ENCODE measurements around the gene RECQL5.

Gene RECQL5

GRCh38 chr17:75685499-75685898, 18.5 kb upstream of the RECQL5 start:
- DNase-seq: peak; percentile 15

- peak; percentile 79 for DNase-seq
Observed at GRCh38 chr17:75684924-75685323, 18.0 kb upstream of the RECQL5 start.

GRCh38 chr17:75684249-75684648, 17.3 kb upstream of the RECQL5 start:
- DNase-seq: no peak

- peak; percentile 56 for DNase-seq
Observed at GRCh38 chr17:75683583-75683982, 16.6 kb upstream of the RECQL5 start.

GRCh38 chr17:75681289-75681688, 14.3 kb upstream of the RECQL5 start:
- peak; percentile 36 for DNase-seq

GRCh38 chr17:75680431-75680830, 13.5 kb upstream of the RECQL5 start:
- no peak for DNase-seq

- DNase-seq: no peak
Observed at GRCh38 chr17:75679706-75680211, 12.8 kb upstream of the RECQL5 start.

GRCh38 chr17:75676461-75676860, 9.5 kb upstream of the RECQL5 start:
- no peak for DNase-seq

- DNase-seq: no peak
Observed at GRCh38 chr17:75673487-75673886, 6.5 kb upstream of the RECQL5 start.

GRCh38 chr17:75672011-75672410, 5.1 kb upstream of the RECQL5 start:
- DNase-seq: no peak

- DNase-seq: no peak
Observed at GRCh38 chr17:75670868-75671267, 3.9 kb upstream of the RECQL5 start.

- no peak for DNase-seq
Observed at GRCh38 chr17:75668489-75668888, 1.5 kb upstream of the RECQL5 start.

- DNase-seq: no peak
Observed at GRCh38 chr17:75667825-75668224, 871 bp upstream of the RECQL5 start.

GRCh38 chr17:75665981-75666380, 973 bp downstream of the RECQL5 start:
- DNase-seq: no peak

GRCh38 chr17:75664099-75664549, 2.8 kb downstream of the RECQL5 start:
- DNase-seq: no peak

- no peak for DNase-seq
Observed at GRCh38 chr17:75662511-75662910, 4.4 kb downstream of the RECQL5 start.

- DNase-seq: no peak
Observed at GRCh38 chr17:75661531-75661930, 5.4 kb downstream of the RECQL5 start.

GRCh38 chr17:75658237-75658636, 8.7 kb downstream of the RECQL5 start:
- no peak for DNase-seq

- DNase-seq: no peak
Observed at GRCh38 chr17:75654176-75654575, 12.8 kb downstream of the RECQL5 start.

GRCh38 chr17:75652934-75653549, 13.9 kb downstream of the RECQL5 start:
- DNase-seq: peak; percentile 35

GRCh38 chr17:75652341-75652740, 14.6 kb downstream of the RECQL5 start:
- no peak for DNase-seq

GRCh38 chr17:75650874-75651273, 16.1 kb downstream of the RECQL5 start:
- DNase-seq: no peak

GRCh38 chr17:75649687-75650086, 17.3 kb downstream of the RECQL5 start:
- no peak for DNase-seq

GRCh38 chr17:75647921-75648320, 19.0 kb downstream of the RECQL5 start:
- DNase-seq: no peak

- DNase-seq: no peak
Observed at GRCh38 chr17:75647061-75647460, 19.9 kb downstream of the RECQL5 start.
